CD4-positive, alpha-beta T cell treated with Interleukin-4 for 1 hour (primary cell): Measurements from ENCODE around the gene FBXL12.
"Not testable (repeated sequence)": the region's sequence is repeated elsewhere in the genome, so short reads cannot be mapped to it uniquely, and the experiment has no call there.

ENCODE experiments used
- DNase-seq, 2 donors: peaks; one replicate each; pipeline ENCODE4 v3.0.0-alpha.2; 2020 to 2022

FBXL12 gene

GRCh38 chr19:9818734-9819595 lies at the start of gene FBXL12:
FBXL12 (minus strand) TSS chr19:9819079; CDS start chr19:9818813, 266 bp downstream.
- peak; percentile 100 for DNase-seq

- peak; percentile 62 to 65 for DNase-seq
These were observed 47.0 kb upstream of the FBXL12 start for GRCh38 chr19:9865732-9866501.

DNA sequence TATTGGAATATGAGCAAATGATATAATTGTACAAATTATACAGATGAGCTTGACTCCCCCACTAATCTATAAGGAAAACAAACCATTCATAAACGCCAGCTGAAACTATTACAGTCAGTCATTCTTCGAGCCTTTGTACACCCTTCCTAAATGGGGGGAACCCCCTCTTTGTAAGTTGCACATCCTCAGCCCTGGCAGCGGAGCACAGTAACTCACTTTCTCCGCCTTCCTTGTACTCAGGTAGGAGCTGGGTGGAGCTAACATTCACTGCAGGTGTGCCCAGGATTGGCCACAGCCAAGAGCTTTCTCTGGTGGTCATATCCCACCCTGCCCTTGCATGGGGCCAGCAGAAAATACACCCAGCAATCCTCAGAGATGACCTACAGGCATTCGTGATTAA lies 44.9 kb upstream of the FBXL12 start:
- peak in 1 of 2 donors; percentile 14 for DNase-seq

GRCh38 chr19:9862938-9863337 lies 44.1 kb upstream of the FBXL12 start:
- DNase-seq, result peak in 1 of 2 donors; percentile 18

DNA sequence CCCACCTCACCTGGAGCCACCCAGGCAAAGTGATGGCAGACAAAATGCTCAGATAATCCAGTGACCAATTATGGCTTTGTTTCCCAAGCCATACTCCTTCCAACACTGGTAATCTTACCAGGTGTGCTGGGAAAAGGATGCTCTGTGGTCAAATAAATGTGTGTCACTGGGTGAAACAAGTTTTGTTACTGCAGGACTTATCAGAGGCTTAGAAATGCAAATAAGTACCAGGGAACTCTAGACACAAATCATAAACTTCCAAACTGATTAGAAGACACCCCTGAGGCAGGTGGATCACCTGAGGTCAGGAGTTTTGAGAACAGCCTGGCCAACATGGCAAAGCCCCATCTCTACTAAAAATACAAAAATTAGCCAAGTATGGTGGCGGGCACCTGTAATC lies 42.6 kb upstream of the FBXL12 start:
- no peak for DNase-seq

GRCh38 chr19:9860407-9860806 lies 41.5 kb upstream of the FBXL12 start:
- no peak for DNase-seq

DNA sequence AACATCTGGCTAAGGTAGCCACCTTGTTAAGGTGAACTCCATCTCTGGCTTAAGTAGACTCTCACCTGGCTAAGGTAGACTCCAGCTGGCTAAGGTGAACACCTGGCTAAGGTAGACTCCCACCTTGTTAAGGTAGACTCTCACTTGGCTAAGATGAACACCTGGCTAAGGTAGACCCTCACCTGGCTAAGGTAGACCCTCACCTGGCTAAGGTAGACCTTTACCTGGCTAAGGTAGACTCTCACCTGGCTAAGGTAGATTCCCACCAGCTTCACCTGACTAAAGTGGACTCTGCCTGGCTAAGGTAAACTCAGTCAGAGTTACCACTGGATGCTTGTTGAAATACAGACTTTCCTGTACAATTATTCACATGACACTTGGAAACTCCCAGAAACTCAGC lies 39.9 kb upstream of the FBXL12 start:
- DNase-seq, result no peak

DNA sequence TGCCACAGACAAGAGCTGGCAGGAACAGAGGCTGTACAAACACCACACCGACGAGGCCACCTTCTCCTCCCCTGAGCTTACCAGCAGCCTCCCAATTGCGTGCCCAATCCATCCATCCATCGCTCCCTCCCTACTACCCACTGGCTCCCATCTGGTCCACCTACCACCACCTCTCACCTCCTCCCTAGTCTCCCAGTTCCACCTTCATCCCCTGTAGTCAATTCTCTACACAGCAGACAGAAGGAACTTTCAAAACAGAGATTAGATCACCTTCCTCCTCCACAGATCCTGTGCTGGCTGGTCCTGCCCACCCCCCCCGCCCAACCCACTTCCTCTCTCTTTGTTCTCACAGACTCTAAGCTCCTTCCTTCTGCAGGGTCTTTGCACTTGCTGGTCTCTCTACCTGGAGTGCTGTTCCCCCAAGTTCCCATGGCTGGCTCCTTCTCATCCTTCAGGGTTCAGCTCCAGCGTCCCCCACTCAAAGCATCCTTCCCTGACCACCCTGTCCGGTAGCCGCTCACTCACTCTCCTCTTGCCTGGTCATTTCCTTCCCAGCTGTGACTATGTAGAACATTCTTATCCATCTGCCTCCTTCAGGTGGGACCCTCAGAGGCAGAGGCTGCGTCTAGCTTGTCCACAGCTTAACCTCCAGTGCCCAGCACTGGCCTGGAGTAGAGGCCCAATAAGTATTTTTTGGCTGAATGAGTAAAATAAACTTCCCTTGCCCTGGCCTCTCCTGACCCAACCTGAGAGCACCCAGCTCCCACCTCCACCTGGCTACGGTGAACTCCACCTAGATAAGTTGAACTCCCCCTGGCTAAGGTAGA lies 39.3 kb upstream of the FBXL12 start:
- DNase-seq, result peak in 1 of 2 donors; percentile 53

DNA sequence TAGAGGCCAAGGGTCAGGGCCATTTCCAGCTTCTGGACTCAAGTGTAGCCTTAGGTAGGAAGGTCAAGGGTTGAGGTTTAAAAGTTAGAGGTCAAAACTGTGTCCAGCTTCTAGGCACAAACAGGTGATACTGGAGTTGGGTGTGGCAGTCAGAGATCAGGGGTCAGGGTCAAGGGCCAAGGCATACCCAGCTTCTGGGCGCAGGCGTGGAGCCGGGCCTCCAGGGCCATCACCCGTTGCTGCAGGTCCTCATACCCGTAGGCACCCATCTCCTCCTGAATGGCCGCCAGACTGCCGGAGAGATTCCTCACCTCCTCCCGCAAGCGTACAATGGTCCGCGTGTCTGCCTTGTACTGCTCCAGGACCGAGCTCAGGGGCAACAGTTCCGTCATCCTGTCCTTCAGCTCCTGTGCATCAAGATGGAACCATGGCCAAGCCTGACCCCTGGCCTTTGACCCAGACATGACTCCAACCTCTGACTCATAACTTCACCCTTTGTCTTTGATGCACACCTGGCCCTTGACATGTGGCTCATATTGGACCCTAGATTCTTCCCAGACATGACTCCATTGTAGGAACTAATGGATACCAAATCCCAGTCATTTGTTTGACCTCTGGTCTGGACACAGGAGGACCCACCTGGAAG lies 38.3 kb upstream of the FBXL12 start:
- DNase-seq, result no peak

DNA sequence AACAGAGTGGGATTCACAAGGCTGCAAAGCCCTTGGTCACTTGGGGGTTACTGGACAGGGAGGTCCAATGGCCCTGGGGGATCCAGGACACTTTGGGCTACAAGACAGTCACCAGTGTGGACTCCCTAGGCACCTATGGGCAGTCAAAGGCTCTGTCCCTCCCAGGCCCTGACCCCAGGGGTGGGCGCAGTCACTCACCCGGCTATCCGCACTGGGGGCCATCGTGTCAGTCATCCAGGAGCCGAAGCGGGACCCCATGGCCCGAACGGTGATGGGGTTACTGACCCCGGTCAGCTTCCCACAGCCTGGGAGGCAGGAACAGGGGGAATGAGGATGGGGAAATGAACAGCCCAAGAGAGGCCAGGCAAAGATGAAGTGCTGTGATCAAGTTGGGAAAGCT lies 37.7 kb upstream of the FBXL12 start:
- DNase-seq, result no peak

- DNase-seq, result no peak
These were observed 35.5 kb upstream of the FBXL12 start for GRCh38 chr19:9854282-9854846.

DNA sequence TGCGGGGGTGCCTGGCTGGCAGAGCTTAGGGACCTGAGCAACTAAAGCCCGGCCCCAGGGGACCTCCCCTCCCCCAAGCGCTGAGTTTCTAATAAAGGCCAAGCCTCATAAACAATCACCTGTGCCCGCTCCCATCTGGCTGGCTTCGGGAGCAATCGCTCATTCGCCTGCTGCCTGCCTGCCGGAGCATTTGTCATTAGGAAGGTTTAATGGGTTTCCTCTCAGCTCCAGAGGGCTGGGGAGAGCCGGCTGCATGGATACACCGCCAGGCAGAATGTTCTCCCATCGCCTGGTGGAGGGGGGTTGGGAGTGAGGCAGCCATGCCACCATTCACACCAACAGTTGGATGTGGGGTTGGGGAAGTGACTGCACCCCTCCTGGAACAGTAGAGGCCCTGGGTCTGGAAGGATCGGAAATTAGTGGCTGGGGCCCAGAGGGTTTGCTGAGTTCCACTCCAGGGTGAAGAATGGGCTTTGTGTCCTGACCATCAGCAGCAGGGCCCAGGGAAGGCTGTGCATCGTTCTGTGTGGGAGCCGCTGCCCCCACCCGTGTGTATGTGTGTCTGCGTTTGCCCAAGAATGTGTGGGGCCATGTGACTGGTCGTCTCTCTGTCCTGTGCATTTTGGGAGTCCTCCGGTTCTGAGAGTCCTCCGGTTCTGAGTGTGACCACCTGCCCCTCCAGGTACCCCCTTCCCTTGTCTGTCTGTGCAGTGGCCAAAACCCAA lies 31.5 kb upstream of the FBXL12 start:
- DNase-seq, result no peak

DNA sequence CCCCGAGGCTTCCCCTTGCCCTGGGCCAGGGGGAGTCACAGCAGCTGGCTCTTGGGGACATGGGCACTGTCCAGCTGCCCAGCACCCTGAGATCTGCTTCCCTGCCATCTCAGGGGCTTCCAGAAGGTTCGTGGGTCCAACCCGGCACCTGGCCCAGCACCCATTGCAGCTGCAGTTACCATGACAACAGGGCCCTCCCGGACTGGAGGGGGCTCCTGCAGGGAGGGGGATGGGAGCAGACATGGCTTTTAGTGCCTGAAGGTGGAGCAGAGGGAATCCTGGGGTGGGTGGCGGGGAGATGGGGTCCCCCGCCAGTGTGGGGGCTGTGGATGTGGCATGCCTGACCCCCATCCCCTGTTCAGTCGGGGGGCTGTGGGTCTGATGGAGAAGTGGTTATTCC lies 30.9 kb upstream of the FBXL12 start:
- DNase-seq, result no peak

DNA sequence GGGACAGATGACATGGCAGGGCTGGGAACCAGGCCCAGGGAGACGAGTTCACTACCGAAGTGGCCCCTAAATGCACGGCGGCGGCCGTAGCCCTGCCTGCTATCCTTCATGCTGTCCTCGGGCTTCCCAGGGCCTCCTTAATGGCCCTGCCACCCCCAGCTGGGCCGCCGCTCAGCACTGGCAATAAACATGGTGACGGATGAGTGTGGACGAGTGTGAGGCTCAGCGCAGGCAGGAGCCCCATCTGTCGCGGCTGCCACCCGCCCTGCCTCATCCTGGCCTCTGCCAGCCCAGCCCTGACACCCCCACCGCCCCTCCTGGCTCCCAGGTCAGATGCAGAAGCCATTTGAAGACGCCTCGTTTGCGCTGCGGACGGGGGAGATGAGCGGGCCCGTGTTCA lies 29.9 kb upstream of the FBXL12 start:
- no peak for DNase-seq

- DNase-seq, result peak; percentile 47 to 52
These were observed 29.2 kb upstream of the FBXL12 start for GRCh38 chr19:9848060-9848459.

DNA sequence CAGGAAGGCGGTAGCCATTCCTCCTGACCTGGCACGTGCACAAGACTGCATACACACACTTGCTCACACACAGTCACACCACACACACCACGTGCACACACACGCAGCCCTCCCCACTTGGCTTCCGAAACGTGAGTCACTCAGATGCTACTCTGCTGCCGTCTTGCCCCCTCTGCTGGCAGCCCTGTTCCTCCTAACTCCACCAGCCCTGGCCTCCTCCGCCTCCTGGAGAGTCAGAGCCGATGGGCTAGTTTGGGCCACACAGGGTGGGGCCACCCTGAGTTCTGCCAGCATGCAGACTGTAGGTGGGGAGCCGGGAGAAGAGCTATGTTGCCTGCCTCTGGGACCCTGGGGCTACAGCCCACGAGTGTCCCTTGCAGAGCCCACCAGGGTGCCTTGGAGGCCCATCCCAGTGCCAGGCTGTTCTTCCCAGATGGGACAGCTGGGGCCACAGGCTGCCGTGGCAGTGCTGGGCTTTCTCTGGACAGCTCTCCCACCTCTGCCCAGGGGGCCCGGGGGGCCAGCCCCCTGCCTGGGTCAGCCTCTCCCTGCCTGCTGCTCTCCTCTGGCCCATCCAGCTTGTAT lies 28.3 kb upstream of the FBXL12 start:
- DNase-seq, result peak; percentile 25 to 29

DNA sequence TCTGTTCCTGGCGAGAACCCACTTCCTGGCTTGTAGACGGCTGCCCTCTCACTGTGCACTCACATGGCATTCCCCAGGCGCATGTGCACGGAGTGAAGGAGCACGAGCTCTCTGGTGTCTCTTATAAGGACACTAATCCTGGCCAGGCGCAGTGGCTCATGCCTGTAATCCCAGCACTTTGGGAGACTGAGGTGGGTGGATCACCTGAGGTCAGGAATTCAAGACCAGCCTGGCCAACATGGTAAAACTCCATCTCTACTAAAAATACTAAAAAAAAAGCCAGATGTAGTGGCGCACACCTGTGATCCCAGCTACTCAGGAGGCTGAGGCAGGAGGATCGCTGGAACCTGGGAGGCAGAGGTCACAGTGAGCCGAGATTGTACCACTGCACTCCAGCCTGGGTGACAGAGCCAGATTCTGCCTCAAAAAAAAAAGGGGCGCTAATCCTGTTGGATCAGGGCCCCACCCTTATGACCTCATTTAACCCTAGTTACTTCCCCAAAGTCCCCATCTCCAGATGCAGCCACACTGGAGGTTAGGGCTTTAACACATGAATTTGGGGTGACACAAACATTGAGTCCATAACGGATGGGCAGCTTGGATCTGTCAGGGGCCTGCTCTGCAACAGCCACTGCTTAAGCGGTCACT lies 24.9 kb upstream of the FBXL12 start:
- not testable (repeated sequence) for DNase-seq

DNA sequence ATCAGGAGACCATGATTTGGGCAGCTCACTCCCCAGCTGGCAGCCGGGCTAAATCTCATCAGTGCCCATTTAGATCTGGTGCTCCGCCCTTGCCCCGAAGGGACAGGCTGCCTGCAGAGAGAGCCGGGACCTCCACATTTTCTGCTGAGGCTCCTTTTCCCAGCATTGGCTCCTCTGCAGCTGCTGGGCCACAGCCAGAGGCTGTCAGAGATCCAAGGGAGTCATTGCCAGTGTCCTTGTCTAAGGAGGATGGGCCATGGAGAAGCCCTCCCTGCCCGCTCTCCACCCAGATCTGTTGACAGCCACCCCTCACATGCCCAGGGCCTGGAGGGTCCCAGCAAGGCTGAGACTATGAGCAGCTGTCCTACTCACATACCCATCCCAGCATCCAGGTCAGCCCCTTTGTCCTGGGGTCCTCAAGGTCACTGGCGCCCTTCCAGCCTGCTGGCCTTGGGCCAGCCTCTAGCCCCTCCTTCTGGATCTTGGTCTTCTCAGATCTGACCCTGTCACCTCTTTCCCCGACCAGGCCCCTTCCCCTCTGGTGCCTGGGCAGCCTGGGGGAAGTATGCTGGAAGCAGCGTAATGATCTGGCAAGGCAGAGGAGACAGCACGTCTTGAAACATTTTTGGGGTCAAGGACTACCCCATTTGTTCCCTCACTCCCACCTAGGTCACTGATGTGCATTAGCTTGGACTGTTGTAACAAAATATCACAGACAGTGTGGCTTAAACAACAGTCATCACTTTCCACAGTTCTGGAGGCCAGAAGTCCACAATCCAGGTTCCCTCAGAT lies 24.2 kb upstream of the FBXL12 start:
- DNase-seq, result no peak

GRCh38 chr19:9839415-9839814 lies 20.5 kb upstream of the FBXL12 start:
- DNase-seq, result no peak

- DNase-seq, result no peak
These were observed 19.4 kb upstream of the FBXL12 start for GRCh38 chr19:9838324-9838723.
